K562 (cell line): ENCODE data around the gene SYNE2.

Source experiments
- CTCF ChIP-seq, 3 experiments: IDR thresholded peaks in 2 of 3; conservative IDR thresholded peaks in 1 of 3; 2 replicates each; pipeline ENCODE4 v1.5.1; 2011 to 2012; ENCODE audit warnings: low read length in 3 of 3, mild to moderate bottlenecking in 3 of 3, control low read depth in 2 of 3, improper control_type of control experiment in 1 of 3, inconsistent platforms in 1 of 3, low read depth in 1 of 3, mixed read lengths in 1 of 3, moderate library complexity in 1 of 3; ENCODE audit not compliant: insufficient read depth in 2 of 3
- EP300 ChIP-seq: IDR thresholded peaks from 2 replicates; pipeline ENCODE4 v1.6.1; 2012; ENCODE audit warnings: low read length, improper control_type of control experiment
- RAD51 ChIP-seq: fragments of 450-650 bp; IDR thresholded peaks from 2 replicates; pipeline ENCODE4 v1.7.1; 2016; ENCODE audit warnings: low read depth, mild to moderate bottlenecking, borderline replicate concordance
- ZBTB11 ChIP-seq, 3 experiments: fragments of 200-800 bp in 1 of 3; fragments of 250-450 bp in 1 of 3; fragments of 450-650 bp in 1 of 3; sonication (Bioruptor Pico) in 1 of 3; sonication (Bioruptor generic) in 1 of 3; formaldehyde crosslinking in 1 of 3; IDR thresholded peaks; 2 replicates each; pipeline versions ENCODE4 v1.6.1 to v1.8.0; 2016 to 2022; ENCODE audit warnings: mild to moderate bottlenecking in 2 of 3, missing genetic modification characterization in 2 of 3, missing compliant biosample characterization in 1 of 3, moderate library complexity in 1 of 3
- ZBTB26 ChIP-seq: fragments of 450-650 bp; formaldehyde crosslinking; IDR thresholded peaks from 2 replicates; pipeline ENCODE4 v1.4.0; 2022; ENCODE audit warnings: missing genetic modification characterization
- ZNF23 ChIP-seq: fragments of 250-450 bp; sonication (Bioruptor Pico); IDR thresholded peaks from 2 replicates; pipeline ENCODE4 v1.4.0; 2020; ENCODE audit warnings: mild to moderate bottlenecking
- ZNF24 ChIP-seq: fragments of 450-650 bp; IDR thresholded peaks from 2 replicates; pipeline ENCODE4 v1.6.1; 2016
- ZNF324 ChIP-seq: fragments of 250-450 bp; sonication (Bioruptor Pico); IDR thresholded peaks from 2 replicates; pipeline ENCODE4 v1.4.0; 2020; ENCODE audit warnings: mild to moderate bottlenecking

- TF ChIP-seq ZBTB26 (CRISPR knock-in tag) (no peak), ZBTB11 (CRISPR knock-in tag; IDR thresholded peaks at IDR 0.05) (no peak), ZNF24 (no peak), EP300 (no peak), RAD51 (no peak), CTCF (IDR thresholded peaks at IDR 0.05 in 2 of 3, conservative IDR thresholded peaks at IDR 0.05 in 1 of 3; ENCODE audit: insufficient read depth in 2 of 3, low read depth in 1 of 3, low read length in 3 of 3) (no peak), ZNF23 (CRISPR knock-in tag) (no peak), ZNF324 (CRISPR knock-in tag) (no peak)
These were observed 326.0 kb downstream of the SYNE2 start for GRCh38 chr14:64178814-64179213.
